HG03159 (cell line): Measurements from ENCODE around the gene PWWP2A.

Source experiments
- ATAC-seq: cut with Tn5 transposase; IDR thresholded peaks from one replicate; pipeline ENCODE4 v1.9.1; 2021; ENCODE audit warnings: mild to moderate bottlenecking, moderate library complexity; ENCODE audit not compliant: unreplicated experiment

PWWP2A gene

DNA sequence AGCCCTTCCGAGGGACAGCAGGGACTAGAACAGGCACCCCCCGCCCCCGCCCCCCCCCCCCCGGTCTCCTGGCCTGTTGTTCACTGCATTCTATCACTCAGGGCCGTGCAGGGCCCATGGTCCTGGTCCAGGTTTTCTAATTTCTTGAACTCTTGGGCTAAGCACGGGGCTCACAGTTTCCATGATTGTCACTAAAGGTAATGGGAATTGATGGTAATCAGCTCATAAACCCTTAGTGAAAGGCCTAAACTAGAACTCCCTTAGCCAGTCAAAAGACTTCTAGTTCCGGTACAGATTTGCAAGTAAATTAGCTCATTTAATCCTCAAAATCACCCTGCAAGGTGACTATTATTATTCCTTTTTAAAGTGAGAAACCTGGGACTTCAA is 14.7 kb upstream of the PWWP2A start:
- no peak for ATAC-seq

GRCh38 chr5:160133071-160133917 is 14.0 kb upstream of the PWWP2A start:
- ATAC-seq = no peak

- ATAC-seq = no peak
These were observed 10.6 kb upstream of the PWWP2A start for GRCh38 chr5:160129841-160130240.

DNA sequence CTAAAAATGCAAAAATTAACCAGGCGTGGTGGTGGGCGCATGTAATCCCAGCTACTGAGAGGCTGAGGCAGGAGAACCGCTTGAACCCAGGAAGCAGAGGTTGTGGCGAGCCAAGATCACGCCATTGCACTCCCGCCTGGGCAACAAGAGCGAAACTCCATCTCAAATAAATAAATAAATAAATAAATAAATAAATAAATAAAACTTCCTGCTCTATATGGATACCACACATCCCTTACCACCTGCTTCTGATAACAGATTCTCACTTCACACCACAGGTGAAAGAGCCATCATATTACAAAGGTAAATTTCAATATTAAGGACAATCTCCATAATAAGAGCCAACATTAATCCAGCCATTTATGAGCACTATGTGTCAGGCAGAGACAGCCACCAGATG is 9.4 kb upstream of the PWWP2A start:
- ATAC-seq = no peak

DNA sequence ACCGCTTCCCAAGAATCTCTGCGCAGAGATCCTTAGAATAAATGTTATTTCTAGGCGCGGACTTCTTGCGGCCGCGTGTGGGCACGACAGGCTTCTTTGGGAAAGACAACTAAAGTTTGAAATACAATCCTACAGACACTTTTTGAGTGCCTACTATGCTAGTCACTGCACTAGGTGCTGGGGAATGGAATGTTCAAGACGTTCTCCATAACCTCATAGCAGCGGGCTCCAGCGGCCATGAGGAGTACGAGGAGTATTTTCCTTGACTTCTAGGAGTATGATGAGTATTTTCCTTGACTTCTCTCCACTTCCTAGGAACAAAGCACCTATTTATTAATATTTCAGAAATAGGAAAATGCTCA is 636 bp upstream of the PWWP2A start:
- ATAC-seq = no peak

DNA sequence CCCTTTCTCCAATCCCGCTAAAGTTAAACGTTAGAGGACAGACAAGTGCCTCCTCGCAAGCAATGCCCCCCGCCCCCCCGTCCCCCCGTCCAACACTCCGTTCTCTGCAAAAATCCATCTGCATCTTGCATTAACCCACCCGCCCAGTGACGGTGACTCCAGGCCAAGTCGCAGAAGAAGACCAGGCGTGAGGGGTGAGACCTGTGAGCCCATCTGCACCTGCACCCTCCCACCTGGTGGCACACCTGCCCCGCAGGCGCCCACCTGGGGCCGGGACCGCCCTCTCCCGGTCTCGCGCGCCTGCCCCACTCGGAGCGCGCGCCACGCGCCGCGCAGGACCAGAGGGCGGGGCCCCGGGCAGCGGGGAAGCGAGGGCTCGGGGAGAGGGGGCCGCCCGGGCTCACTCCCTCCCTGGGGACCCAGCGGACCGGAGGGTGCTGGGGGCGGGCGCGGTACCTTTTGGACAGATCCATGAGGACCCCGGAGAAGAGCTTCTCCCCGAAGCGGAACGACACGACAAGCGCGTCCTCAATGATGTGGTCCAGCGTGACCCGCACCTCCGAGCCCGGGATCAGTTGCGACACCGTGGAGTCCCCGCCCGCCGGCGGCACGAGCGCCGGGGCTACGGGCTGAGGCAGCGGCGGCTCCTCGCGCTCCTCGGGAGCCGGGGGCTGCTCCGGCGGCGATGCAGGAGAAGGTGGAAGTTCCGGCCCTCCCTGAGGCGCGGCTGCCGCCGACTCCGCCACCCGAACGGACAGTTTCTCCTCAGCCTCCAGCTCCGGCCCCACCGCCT is 705 bp downstream of the PWWP2A start:
- peak; percentile 22 for ATAC-seq

DNA sequence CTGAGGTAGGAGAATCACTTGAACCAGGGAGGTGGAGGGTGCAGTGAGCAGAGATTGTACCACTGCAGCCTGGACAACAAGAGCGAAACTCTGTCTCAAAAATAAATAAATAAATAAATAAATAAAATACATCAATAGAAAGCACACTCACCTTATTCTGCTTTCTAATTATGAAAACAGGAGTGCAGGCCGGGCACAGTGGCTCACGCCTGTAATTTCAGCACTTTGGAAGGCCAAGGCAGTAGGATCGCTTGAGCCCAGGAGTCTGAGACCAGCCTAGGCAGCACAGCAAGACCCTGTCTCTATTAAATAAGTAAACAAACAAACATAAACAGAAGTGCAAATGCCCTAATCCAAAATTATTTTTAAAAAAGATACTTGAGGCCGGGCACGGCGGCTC is 2.3 kb downstream of the PWWP2A start:
- ATAC-seq = no peak

DNA sequence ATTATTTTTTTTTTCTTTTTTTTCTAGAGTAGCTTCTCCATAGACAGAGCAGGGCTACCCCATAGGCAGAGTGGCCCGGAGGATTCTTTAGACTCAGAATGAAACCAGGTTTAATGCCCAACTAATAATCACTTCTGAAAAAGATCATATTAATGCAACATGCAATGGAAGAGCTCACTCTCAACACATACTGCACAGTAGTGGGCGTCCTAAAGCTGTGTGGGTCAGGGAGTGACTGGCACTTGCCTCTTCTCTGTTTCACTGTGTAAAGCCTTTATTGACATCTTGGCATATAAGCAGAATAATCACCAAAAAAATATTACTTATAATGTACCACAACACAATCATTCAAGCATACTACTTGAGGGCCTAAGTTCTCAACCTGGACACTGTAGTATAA is 11.1 kb downstream of the PWWP2A start:
- ATAC-seq = no peak

GRCh38 chr5:160105686-160106360 is 13.4 kb downstream of the PWWP2A start:
- ATAC-seq = peak; percentile 86

DNA sequence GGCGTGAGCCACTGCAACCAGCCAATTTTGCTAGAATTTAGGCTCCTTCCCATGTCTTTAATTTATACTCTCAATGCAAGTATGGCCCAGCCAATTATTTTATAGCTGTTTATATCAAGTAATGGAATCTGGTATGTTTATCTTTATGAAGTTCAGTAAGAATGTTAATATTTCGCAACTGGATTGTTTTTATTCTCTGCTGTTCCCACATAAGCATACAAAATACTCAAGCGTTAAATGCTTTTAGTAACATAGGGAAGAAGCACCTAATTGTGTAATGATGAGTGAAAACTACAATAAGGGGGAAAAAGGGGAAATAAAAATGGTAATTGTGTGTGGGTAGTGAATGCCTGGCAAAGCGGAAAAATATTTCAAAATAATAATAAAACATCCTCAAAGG is 21.3 kb downstream of the PWWP2A start:
- no peak for ATAC-seq

DNA sequence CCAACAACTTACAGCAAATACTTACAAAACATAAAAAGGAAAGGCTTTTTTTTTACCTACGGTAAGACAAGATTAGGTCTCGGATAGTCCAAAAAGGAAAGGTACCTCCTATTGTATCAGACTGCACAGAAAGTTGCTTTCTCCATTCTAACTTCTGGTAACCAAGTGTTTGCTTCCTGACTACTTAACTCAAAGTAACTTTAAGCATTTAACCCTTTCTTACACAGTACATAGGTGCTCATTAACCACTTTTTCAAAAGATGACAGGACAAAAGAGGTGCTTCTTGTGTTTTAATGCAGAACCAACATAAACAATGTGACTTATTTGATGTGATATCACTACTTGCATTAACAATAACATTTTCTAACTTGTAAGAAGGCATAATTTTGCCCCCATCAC is 23.1 kb downstream of the PWWP2A start:
- no peak for ATAC-seq

DNA sequence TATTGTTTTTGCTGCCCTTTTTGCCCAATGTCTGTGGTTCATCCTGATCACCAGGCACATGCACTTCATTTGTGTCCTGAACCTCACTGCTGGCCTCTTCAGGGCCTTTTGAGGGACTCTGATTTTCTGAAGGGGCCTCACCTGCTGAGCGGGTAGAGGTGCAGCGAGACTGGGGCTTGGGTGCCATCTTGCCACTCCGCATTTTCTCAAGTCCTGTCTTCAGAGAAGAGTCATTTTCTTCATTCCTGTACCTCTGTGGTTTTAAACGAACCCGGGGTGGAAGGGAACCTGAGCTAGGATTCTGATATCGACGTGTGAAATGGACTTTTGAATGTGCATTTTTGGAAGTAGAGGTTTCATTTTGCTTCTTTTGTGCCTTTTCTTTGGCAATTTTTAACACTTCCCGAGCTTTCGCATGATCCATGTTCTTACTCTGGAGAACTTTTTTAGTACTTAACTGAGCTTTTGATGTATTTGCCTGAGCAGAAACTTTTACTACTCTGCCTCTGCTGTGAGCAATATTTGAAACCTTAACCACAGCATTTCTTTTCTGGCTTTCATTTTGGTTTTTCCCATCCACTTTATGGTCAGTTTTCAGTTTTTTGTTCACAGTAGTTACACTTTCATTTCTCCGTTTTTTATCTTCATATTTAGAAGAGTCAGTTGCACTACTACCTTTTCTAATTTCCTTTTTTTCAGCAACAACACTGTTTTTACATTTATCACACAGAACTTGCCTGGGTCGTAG is 26.1 kb downstream of the PWWP2A start:
- no peak for ATAC-seq

DNA sequence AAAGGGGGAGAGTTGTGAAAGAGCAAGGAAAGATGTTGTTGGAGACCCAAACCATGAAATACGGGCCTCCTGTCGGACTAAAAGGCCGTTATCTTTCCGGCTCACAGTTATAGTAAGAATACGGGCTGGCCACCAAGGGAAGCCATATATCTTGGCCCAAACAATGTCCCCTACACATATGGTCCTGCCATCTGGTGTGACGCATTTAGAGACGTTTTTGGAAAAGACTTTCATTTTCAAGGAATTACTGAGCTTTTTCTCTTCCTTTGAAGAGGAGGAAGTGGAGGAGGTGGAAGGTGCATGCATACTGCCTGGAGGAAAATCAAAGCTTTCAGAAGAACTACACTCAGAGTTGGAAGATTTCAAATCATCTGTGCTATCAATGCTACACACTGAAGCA is 26.7 kb downstream of the PWWP2A start:
- no peak for ATAC-seq

DNA sequence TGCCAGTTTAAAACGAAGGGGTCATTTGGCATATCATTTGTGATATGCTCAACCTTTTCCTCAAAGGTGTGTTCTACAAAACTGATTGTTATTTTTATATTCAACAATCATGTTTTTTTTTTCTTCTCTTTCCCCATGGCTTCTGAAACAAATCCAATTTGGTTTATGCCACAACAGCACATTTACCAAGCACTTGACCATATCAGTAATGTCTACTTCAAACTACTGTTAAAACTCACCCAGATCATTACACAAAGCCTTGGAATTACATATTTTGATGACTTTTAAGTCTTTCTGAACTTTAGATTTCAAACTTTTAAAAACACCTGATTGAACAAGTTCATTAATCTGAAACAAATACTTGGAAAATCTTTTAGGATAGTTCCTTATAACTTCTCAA is 29.2 kb downstream of the PWWP2A start:
- no peak for ATAC-seq

- no peak for ATAC-seq
These were observed 29.7 kb downstream of the PWWP2A start for GRCh38 chr5:160089531-160089930.

DNA sequence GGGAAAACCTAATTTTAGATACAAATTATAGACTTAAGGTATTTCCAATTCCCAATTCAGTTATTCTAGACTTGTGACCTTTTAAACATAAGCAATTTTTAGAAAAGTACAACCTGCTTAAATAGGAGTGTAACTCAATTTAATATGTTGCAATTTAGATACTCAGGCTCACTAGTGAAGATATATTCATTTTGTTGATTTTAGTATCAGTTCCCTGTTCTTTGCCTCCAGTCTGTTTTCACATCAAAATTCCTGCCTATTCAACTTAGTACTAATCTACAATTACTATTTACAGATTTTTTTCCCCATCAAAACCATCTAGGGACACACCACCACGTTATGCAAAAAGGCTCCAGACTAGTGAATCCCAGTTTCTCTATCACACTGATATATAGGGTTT is 30.4 kb downstream of the PWWP2A start:
- ATAC-seq = no peak

GRCh38 chr5:160087199-160087598 is 32.1 kb downstream of the PWWP2A start:
- no peak for ATAC-seq

DNA sequence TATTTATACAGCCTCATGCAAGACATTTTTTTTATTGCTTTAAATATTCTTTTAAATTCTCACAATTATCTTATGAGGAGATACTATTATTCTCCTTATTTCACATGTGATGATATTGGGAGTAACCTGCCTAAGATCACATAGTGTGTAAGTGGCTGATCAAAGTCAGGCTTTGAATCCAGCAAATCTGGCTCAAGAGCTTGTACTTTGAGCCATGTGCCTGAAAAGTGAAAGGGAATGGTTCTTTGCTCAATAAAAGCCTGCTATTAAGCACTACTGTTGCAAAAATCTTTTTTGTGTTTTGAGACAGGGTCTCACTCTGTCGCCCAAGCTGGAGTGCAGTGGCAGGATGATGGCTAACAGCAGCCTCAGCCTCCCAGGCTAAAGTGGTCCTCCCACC is 35.1 kb downstream of the PWWP2A start:
- no peak for ATAC-seq

- ATAC-seq = no peak
These were observed 35.7 kb downstream of the PWWP2A start for GRCh38 chr5:160083501-160083900.

GRCh38 chr5:160082614-160083500 is 36.4 kb downstream of the PWWP2A start:
- no peak for ATAC-seq
